HG03066 (cell line): ENCODE results near the gene FGF6.
"Not testable (repeated sequence)": the region's sequence is repeated elsewhere in the genome, so short reads cannot be mapped to it uniquely, and the experiment has no call there.

ENCODE experiments used
- ATAC-seq: cut with Tn5 transposase; IDR thresholded peaks from one replicate; pipeline ENCODE4 v1.9.1; 2021; ENCODE audit warnings: low read depth; ENCODE audit not compliant: unreplicated experiment

FGF6 gene

GRCh38 chr12:4445156-4446101 lies at the start of gene FGF6:
FGF6 (minus strand) TSS chr12:4445815; CDS start chr12:4445570, 245 bp downstream.
- ATAC-seq: no peak

- ATAC-seq: no peak
Observed at GRCh38 chr12:4490973-4491372, 45.4 kb upstream of the FGF6 start.

- ATAC-seq: no peak
Observed at GRCh38 chr12:4489556-4489955, 43.9 kb upstream of the FGF6 start.

GRCh38 chr12:4486980-4487379 lies 41.4 kb upstream of the FGF6 start:
- ATAC-seq: no peak

GRCh38 chr12:4486049-4486699 lies 40.6 kb upstream of the FGF6 start:
- no peak for ATAC-seq

- ATAC-seq: no peak
Observed at GRCh38 chr12:4483885-4484823, 38.5 kb upstream of the FGF6 start.

- no peak for ATAC-seq
Observed at GRCh38 chr12:4482936-4483335, 37.3 kb upstream of the FGF6 start.

GRCh38 chr12:4478933-4479332 lies 33.3 kb upstream of the FGF6 start:
- ATAC-seq: no peak

- ATAC-seq: no peak
Observed at GRCh38 chr12:4477129-4477528, 31.5 kb upstream of the FGF6 start.

GRCh38 chr12:4472046-4472445 lies 26.4 kb upstream of the FGF6 start:
- ATAC-seq: no peak

GRCh38 chr12:4471256-4471655 lies 25.6 kb upstream of the FGF6 start:
- ATAC-seq: no peak

GRCh38 chr12:4468994-4469393 lies 23.4 kb upstream of the FGF6 start:
- ATAC-seq: no peak

GRCh38 chr12:4460761-4461160 lies 15.1 kb upstream of the FGF6 start:
- ATAC-seq: no peak

GRCh38 chr12:4455849-4456248 lies 10.2 kb upstream of the FGF6 start:
- not testable (repeated sequence) for ATAC-seq

- ATAC-seq: no peak
Observed at GRCh38 chr12:4454315-4454860, 8.8 kb upstream of the FGF6 start.

GRCh38 chr12:4451694-4452093 lies 6.1 kb upstream of the FGF6 start:
- ATAC-seq: no peak

GRCh38 chr12:4450551-4451112 lies 5.0 kb upstream of the FGF6 start:
- no peak for ATAC-seq

- ATAC-seq: no peak
Observed at GRCh38 chr12:4449851-4450221, 4.2 kb upstream of the FGF6 start.

- no peak for ATAC-seq
Observed at GRCh38 chr12:4448943-4449850, 3.6 kb upstream of the FGF6 start.
